ENCODE data around the gene FOS. TPM values are rescaled to one million over a fixed set of nuclear protein-coding genes. Genes with fewer than 3 reads are reported as not detected.
"Not testable (repeated sequence)": the region's sequence is repeated elsewhere in the genome, so short reads cannot be mapped to it uniquely, and the experiment has no call there.

Gene FOS
- total RNA-seq, 1 donor from 2014 or later, result 9.7 TPM

DNA sequence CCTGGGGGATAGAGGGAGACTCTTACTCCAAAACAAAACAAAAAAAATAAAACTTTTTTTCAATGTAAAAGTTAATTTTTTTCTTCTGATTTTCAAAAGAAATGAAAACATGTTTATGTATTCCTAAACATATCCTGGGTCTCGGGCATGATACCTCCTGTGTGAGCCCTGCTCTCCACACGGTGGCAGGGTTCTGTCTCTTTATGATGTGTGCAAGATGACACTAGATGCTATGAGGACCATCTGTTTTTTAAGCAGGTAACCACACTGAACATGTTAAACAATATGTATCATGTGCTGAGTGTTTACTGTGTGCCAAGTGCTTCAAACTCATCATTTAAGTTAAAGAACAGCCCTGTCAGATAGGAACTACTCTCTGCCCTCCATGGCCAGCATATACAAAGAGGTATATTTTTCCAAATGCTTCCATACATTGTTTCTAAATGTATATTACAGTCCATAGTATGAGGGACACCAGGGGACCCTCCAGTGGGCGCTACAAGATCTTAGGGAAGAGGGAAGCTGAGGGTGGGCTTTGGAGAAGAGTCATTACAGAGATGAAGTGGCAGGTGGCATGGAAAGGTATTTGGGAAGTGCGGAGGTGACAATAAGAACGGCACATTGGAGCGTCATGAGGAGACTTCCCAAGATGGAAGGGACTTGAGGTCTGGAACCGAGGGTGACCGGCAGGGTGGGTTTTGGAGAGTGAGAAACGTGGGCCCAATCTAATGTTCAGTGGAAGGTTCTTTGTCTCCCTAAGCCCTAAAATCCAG, 28.5 kb downstream of the FOS start:
- intact Hi-C loops (cut with micrococcal nuclease), result no loop called here
- peak; percentile 39 for TF ChIP-seq CTCF (IDR thresholded peaks at IDR 0.05; ENCODE audit: borderline replicate concordance)

DNA sequence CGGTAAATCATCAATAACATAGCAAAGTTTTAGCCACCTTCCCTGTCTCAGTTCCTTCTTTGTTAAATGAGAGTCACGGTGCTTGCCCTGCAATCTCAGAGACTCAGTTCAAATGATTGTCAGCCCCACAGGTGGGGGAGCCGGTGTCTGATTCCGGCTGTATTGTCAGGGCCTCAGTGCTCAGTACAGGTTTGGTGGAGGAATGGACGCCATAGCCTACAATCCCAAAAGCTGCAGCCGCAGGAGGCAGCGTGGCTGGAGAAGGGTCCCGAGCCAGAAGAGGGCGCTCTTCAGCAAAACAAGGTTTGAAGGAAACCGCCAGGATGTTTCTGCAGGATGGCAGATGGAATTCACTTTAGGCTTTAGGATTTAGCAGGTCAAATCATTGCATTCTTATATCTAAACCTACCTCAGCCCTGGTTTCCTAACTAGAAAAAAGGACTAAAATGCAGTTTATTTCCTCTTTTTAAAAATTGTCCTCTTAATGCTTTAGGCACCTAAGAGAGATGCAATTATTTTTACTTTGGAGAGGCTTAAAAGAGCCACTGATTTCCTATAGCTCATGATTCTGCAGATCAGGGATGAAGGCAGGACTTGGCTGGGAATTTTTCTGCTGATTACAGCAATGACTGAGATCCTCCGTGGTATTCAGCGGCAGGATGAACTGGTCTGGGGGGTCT, 29.2 kb downstream of the FOS start:
- Histone ChIP-seq H3K4me3 (no peak overlapping the region), H3K36me3 (no peaks in the 10 kb centered on the region), H3K27ac (replicated peaks) (no peak overlapping the region), H3K9me3 (replicated peaks) (no peaks in the 10 kb centered on the region), H3K4me1 (peaks cover 36% of the 10 kb centered on the region), H3K27me3 (ENCODE audit: low read depth) (no peaks in the 10 kb centered on the region)
- DNase-seq, result peak; percentile 83
- peak; percentile 95 for TF ChIP-seq CTCF (IDR thresholded peaks at IDR 0.05; ENCODE audit: borderline replicate concordance)
- intact Hi-C loops (cut with micrococcal nuclease), result loop anchor here (2.0 kb wide), 1 partner anchor 179 kb away; no protein-coding TSS in a partner anchor

More for the DNA sequence above, 28.5 kb downstream of the FOS start:
- Histone ChIP-seq H3K9me3 (replicated peaks) (no peaks in the 10 kb centered on the region), H3K4me3 (no peak overlapping the region), H3K27ac (replicated peaks) (no peak overlapping the region), H3K27me3 (ENCODE audit: low read depth) (no peaks in the 10 kb centered on the region), H3K4me1 (peaks cover 34% of the 10 kb centered on the region), H3K36me3 (no peaks in the 10 kb centered on the region)
- no peak for DNase-seq

DNA sequence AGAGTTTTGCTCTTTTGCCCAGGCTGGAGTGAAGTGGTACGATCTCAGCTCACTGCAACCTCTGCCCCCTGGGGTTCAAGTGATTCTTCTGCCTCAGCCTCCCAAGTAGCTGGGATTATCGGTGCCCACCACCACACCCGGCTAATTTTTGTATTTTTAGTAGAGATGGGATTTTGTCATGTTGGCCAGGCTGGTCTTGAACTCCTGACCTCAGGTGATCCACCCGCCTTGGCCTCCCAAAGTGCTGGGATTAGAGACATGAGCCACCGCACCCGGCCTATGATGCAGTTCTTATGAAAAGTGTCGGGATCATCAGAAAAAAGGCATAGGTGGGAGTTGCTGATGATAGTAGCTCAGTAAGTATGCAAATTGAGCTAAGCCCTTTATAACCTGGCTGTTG, 30.4 kb downstream of the FOS start:
- not testable (repeated sequence) for H3K27ac ChIP-seq (replicated peaks); H3K4me3 ChIP-seq; H3K27me3 ChIP-seq (ENCODE audit: low read depth); DNase-seq; H3K36me3 ChIP-seq; H3K9me3 ChIP-seq (replicated peaks)
- peaks cover 31% of the 10 kb centered on the region for H3K4me1 ChIP-seq
- intact Hi-C loops (cut with micrococcal nuclease), result loop anchor here (2.0 kb wide), 1 partner anchor 178 kb away; no protein-coding TSS in a partner anchor

GRCh38 chr14:75309561-75309960, 30.9 kb downstream of the FOS start:
- H3K9me3 ChIP-seq (replicated peaks); H3K27ac ChIP-seq (replicated peaks); H3K4me3 ChIP-seq; H3K27me3 ChIP-seq (ENCODE audit: low read depth); H3K36me3 ChIP-seq; DNase-seq: not testable (repeated sequence)
- intact Hi-C loops (cut with micrococcal nuclease), result loop anchor here (2.0 kb wide), 1 partner anchor 177 kb away; no protein-coding TSS in a partner anchor
- peaks cover 35% of the 10 kb centered on the region for H3K4me1 ChIP-seq

DNA sequence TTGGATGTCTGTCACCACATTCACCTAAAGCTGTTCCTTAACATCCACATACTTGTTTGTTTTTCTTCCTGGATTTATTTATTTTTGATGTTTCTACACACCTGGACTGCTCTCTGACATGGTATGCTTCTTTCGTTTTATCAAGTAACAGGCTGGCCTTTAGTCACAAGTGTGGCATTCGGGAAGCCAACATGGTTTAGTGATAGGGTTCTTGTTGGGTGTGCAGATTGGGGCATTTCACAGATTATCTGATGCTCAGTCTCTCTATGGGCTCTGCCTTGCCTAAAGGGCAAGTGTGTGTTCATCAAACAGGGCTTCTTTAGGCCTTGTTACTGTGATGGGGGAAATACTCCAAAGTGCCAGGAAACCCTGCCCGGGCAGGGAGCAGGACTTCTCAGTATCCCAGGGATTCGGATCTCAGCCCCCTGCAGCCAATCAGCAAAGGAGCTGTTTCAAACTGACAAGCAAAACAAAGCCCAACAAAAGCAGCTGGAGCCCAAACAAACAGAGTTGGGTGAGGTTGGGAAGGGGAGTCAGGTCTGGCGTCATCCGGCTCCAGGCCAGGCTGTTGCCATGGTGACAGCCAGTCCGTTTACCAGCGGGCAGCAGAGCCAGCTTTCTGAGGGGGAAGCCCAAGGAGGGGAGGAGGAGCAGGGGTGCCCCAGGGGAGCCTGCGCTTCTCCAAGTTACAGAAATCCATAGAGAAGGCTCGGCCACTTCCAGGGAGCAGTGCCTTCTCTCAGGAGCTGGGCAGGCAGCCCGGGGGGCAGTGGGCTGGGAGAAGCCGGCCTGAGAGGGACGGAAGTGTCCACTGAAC, 31.9 kb downstream of the FOS start:
- TF ChIP-seq CTCF (IDR thresholded peaks at IDR 0.05; ENCODE audit: borderline replicate concordance), result no peak
- Histone ChIP-seq H3K36me3 (no peaks in the 10 kb centered on the region), H3K4me3 (peak overlapping the region; percentile 34), H3K27ac (replicated peaks) (peak overlapping the region; percentile 76), H3K27me3 (ENCODE audit: low read depth) (no peaks in the 10 kb centered on the region), H3K9me3 (replicated peaks) (no peaks in the 10 kb centered on the region), H3K4me1 (peaks cover 45% of the 10 kb centered on the region)
- peak; percentile 89 for DNase-seq
- intact Hi-C loops (cut with micrococcal nuclease), result no loop called here

GRCh38 chr14:75311356-75311755, 32.7 kb downstream of the FOS start:
- Histone ChIP-seq H3K27ac (replicated peaks) (peak overlapping the region; percentile 76), H3K9me3 (replicated peaks) (no peaks in the 10 kb centered on the region), H3K27me3 (ENCODE audit: low read depth) (no peaks in the 10 kb centered on the region), H3K36me3 (no peaks in the 10 kb centered on the region), H3K4me3 (no peak overlapping the region), H3K4me1 (peaks cover 47% of the 10 kb centered on the region)
- TF ChIP-seq CTCF (IDR thresholded peaks at IDR 0.05; ENCODE audit: borderline replicate concordance), result no peak
- intact Hi-C loops (cut with micrococcal nuclease), result no loop called here
- DNase-seq, result no peak

Measured in left ventricle myocardium inferior (tissue), 1 donor.